ENCODE results near the gene ENDOG.

DNA sequence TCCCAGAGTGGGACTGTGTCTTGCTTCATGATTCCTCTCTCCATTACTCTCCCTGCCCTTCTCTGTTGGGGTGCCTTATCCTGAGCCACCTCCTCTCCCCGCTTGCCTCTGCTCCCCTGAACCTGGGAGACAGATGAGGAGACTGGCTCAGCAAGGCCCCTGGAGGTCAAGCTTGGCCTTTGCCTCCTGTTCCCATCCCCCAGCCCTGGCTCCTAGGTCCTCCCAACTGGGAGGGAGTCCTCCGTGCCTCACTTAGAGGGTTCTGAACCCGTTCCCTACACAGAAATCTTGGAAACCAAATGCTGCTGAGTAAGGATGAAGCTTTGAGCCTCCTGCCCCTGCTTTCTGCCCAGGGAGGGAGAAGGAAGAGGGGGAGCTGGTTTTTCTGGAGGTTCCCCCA is 9.8 kb upstream of the ENDOG start:
- TF ChIP-seq, protein P1, sequence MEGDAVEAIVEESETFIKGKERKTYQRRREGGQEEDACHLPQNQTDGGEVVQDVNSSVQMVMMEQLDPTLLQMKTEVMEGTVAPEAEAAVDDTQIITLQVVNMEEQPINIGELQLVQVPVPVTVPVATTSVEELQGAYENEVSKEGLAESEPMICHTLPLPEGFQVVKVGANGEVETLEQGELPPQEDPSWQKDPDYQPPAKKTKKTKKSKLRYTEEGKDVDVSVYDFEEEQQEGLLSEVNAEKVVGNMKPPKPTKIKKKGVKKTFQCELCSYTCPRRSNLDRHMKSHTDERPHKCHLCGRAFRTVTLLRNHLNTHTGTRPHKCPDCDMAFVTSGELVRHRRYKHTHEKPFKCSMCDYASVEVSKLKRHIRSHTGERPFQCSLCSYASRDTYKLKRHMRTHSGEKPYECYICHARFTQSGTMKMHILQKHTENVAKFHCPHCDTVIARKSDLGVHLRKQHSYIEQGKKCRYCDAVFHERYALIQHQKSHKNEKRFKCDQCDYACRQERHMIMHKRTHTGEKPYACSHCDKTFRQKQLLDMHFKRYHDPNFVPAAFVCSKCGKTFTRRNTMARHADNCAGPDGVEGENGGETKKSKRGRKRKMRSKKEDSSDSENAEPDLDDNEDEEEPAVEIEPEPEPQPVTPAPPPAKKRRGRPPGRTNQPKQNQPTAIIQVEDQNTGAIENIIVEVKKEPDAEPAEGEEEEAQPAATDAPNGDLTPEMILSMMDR (IDR thresholded peaks at IDR 0.05; ENCODE audit: poor library complexity) = no peak
- TF ChIP-seq EZH2 (IDR thresholded peaks at IDR 0.05; ENCODE audit: borderline replicate concordance) (no peak), EZH2phosphoT487 (IDR thresholded peaks at IDR 0.05; ENCODE audit: low read depth, severe bottlenecking, unreplicated experiment) (no peak)
